GM18870 (cell line): Measurements from ENCODE around the gene MLN.

Source experiments
- ATAC-seq: cut with Tn5 transposase; IDR thresholded peaks from one replicate; pipeline ENCODE4 v1.9.1; 2021; ENCODE audit warnings: moderate library complexity; ENCODE audit not compliant: unreplicated experiment

MLN gene

GRCh38 chr6:33790379-33790778 is 13.4 kb downstream of the MLN start:
- no peak for ATAC-seq

- no peak for ATAC-seq
These were observed 14.3 kb downstream of the MLN start for GRCh38 chr6:33789550-33789895.

DNA sequence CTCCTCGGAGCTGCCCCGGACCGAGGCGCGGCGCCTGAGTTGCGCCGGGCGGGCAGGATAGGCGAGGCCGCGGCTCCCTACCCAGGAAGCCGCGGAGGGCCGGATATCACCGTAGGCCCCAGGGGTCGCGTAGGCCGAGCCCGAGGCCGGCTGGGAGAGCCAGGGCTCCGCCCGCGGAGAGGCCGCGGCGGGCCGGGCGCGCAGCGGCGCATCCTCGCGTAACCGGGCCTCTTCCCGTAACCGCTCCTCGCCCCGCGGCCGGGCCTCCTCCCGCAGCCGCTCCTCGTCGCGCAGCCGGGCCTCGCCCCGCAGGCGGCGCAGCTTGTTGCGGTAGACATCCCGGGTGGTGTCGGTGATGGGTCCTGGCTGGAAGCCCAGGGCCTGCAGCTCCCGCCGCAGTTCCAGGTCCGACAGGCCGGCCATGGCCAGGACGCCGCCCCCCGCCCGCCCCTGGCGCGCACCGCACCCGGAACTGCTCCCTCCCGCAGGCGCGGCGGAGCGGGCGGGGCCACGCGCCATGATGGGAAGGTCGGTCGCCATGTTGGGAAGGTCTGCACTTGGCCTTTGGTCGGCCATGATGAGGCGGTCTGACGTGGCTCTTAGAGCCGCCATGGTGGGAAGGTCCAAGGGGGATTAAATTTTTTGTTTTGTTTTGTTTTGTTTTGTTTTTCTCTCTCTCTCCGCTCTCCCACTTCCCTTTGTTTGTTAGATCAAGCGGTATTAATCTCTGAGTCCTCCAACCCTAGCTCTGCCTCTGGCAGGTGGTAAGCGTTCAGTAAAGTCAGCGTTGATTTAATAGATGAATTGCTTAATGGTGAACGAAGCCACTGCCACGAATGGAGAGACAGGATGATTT is 14.9 kb downstream of the MLN start, which contains the start of gene LEMD2:
Gene LEMD2, minus strand, starts transcription at position 437 of the 856 bp plus-strand sequence. Its CDS starts 14 bp downstream, at position 423.
- ATAC-seq = peak; percentile 79

GRCh38 chr6:33787954-33788693 is 15.7 kb downstream of the MLN start:
- ATAC-seq = peak; percentile 34

GRCh38 chr6:33787346-33787953 is 16.4 kb downstream of the MLN start:
- no peak for ATAC-seq

DNA sequence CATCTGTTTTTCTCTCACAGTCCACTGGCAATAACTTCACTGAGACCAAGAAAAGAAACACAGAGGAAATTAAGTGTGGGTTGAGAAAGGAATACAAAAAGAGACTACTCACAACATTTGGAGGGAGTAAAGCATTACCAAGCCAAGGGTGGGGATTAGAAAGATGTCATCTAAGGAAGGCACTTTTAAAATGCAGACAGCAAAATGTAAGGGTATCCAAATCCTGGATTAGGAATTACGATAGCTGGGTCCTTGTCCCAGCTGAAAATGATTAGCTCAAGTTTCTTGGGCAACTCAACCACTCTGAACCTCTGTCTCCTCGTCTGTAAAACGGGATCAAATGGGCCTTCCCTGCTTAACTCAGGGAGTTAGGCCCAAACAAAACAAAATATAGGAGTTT is 17.1 kb downstream of the MLN start:
- no peak for ATAC-seq

DNA sequence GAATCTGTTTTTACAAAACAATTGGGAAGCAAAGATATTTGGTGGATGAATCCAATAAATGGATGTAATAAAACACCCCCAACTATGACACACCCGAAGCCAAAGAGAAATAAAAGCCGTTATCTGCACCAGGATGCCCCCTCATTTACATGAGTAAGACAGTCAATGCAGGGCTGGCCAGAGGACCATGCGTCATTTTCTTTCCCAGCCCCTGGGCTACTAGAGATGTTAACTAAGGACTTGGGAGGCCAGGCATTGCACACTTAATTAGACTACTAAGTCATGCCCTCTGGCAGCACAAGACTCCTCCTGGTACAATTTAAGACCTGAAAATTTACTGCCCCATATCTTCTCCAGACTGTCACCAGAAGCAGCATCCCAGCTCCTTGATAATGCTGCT is 18.0 kb downstream of the MLN start:
- ATAC-seq = no peak

GRCh38 chr6:33784787-33785186 is 19.0 kb downstream of the MLN start:
- no peak for ATAC-seq

GRCh38 chr6:33783781-33784520 is 19.9 kb downstream of the MLN start:
- no peak for ATAC-seq

DNA sequence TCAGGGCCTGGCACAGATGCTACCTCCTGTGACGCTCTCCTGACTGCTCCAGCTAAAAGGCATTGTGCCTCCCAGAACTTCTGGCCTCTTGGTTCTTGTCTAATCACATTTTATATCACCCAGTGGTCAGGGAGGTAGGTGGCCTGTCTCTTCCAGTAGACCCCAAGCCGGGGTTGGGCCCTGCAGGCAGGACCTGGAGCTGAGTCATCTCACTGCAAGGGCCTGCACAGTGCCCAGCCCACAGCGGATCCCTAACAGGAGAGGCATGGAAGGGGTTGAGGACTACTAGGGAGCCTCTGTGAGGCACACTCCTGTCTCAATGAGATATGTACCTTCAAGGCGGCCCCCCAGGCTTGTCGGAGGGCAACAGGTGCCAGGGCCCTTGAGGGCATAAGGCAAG is 21.2 kb downstream of the MLN start:
- no peak for ATAC-seq

DNA sequence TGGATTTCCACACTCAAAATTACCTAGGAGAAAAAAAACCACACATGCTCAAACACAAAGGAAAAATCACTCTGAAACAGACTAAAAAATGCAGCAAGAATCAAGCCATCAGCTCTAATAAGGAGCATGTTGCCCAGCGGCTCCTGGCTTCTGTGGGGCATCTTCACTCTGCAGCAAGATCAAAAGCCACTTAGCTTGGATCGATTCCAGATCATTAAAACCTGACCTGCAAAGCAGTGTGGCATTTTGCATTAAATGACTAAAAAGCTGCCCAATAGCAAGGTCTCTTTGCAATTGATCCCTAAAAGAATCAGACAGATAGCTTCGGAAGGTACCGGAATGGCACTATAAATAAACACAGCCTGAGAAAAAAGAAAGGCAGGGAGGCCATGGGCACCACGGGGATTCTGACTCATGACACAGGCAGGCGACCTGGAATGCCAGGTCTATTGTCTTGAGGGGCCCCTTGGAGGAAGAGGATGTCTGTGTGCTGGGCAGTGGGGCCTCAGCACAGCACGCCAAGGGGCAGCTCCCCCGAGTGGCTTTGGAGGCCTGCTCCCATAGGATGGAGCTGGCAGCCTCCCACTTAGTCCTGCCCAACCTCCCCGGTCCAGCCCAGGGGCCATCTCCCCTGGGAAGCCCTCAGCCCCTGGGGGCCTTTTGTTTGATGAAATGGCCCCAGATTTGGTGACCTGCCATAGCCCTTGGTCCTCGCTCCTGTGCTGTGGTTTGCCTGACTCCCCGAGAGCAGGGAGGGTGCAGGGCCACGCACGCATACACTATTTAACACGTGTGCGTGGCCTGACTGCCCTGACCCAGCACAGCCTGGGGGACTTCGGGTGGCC is 22.4 kb downstream of the MLN start:
- no peak for ATAC-seq

DNA sequence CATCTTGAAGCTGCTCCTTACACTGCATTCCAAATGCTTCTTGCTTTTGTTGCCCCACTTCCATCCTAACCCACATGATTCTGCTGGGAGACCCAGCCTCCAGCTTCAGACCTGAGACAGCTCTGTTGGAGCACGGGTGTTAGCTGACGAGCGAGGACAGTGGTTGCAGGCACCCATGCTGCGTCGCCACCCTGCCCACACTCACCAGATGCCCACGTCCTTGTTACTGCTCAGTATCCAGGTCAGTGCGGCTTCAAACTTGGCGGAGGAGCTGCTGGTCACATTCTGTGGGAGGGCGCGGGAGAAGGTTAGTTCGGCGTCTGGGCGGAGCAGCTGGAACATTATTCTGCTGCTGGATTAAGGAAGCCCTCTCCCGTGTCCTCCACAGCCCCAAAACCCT is 23.9 kb downstream of the MLN start:
- no peak for ATAC-seq

- ATAC-seq = no peak
These were observed 24.5 kb downstream of the MLN start for GRCh38 chr6:33779290-33779689.

GRCh38 chr6:33778444-33779121 is 25.2 kb downstream of the MLN start:
- ATAC-seq = no peak

- ATAC-seq = no peak
These were observed 26.1 kb downstream of the MLN start for GRCh38 chr6:33777398-33778388.

DNA sequence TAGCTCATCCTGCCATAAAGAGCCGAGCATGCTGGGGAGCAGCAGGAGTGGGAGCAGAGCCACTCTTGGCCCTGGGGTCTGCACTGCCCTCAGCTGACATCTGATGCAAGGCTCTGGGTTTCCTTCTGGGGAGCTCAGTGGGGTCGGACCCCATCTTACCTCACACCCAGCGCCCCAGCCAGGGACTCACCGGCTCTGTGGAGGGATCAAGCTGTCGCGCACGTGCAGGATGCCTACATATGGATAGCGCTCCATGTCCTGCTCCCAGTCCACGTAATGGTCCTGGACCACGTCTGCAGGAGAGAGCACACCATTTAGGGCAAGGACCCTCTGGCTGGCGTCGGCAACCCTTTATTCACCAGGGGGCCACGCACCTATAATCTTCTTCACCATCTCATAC is 27.0 kb downstream of the MLN start:
- no peak for ATAC-seq

DNA sequence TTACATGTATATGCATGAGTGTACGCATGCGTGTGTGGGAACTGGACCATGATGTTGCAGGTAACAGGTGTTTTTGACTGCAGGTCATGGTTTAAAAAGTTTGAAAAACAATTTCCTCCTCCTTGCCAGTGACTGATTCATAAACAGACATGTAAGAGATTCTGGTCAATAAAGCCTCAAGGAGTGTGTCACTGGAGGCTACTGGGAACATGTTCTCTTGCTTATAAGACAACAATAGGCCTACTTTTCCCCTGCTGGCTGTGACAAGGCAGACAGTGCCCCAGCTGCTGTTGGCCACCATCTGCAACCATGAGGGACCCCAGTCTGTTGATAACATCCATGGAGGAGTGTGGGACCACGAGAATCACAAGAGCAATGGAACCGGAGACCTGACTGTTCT is 27.6 kb downstream of the MLN start:
- no peak for ATAC-seq

- no peak for ATAC-seq
These were observed 29.0 kb downstream of the MLN start for GRCh38 chr6:33774774-33775173.
